MM.1S (cell line): ENCODE data around the gene NPR2.

Source experiments
- DNase-seq: peaks from one replicate; pipeline ENCODE4 v3.0.0-alpha.2; 2015
- H2AFZ ChIP-seq: fragments of 300-600 bp; sonication (generic); 2 replicates; pipeline ENCODE4 v1.6.0; 2016; ENCODE audit warnings: antibody characterized with exemption, low read length
- H3F3A ChIP-seq: fragments of 300-600 bp; sonication (generic); 2 replicates; pipeline ENCODE4 v1.6.1; 2016; ENCODE audit warnings: mild to moderate bottlenecking, antibody characterized with exemption, low read length, moderate library complexity, mixed read lengths; ENCODE audit not compliant: insufficient read depth
- H3K27ac ChIP-seq: fragments of 300-600 bp; sonication (generic); 2 replicates; pipeline ENCODE4 v1.5.1; 2016; ENCODE audit warnings: mild to moderate bottlenecking, low read length
- H3K27me3 ChIP-seq: fragments of 300-600 bp; sonication (generic); replicated peaks from 2 replicates; pipeline ENCODE4 v1.6.0; 2016; ENCODE audit warnings: low read length; ENCODE audit not compliant: insufficient read depth
- H3K36me3 ChIP-seq: fragments of 300-600 bp; sonication (generic); replicated peaks from 2 replicates; pipeline ENCODE4 v1.6.1; 2016; ENCODE audit warnings: mild to moderate bottlenecking, low read length, mixed read lengths; ENCODE audit not compliant: insufficient read depth
- H3K4me1 ChIP-seq: fragments of 300-600 bp; sonication (generic); 2 replicates; pipeline ENCODE4 v1.6.1; 2016; ENCODE audit warnings: low read length, mixed read lengths
- H3K4me2 ChIP-seq: fragments of 300-600 bp; sonication (generic); 2 replicates; pipeline ENCODE4 v1.6.0; 2016; ENCODE audit warnings: low read depth, low read length
- H3K4me3 ChIP-seq: fragments of 300-600 bp; sonication (generic); 2 replicates; pipeline ENCODE4 v1.5.1; 2016; ENCODE audit warnings: low read length, mixed read lengths
- H3K79me2 ChIP-seq: fragments of 300-600 bp; sonication (generic); 2 replicates; pipeline ENCODE4 v1.6.1; 2016; ENCODE audit warnings: mixed run types, low read length, mixed read lengths
- H3K9ac ChIP-seq: fragments of 300-600 bp; sonication (generic); 2 replicates; pipeline ENCODE4 v1.6.1; 2016; ENCODE audit warnings: low read length, mixed read lengths
- H3K9me2 ChIP-seq: fragments of 300-600 bp; sonication (generic); replicated peaks from 2 replicates; pipeline ENCODE4 v1.6.1; 2016; ENCODE audit warnings: mild to moderate bottlenecking, low read length, mixed read lengths; ENCODE audit not compliant: insufficient read depth
- H3K9me3 ChIP-seq: fragments of 300-600 bp; sonication (generic); replicated peaks from 2 replicates; pipeline ENCODE4 v1.6.1; 2016; ENCODE audit warnings: mild to moderate bottlenecking, low read length, mixed read lengths; ENCODE audit not compliant: insufficient read depth
- H4K20me1 ChIP-seq: fragments of 300-600 bp; sonication (generic); 2 replicates; pipeline ENCODE4 v1.6.1; 2016; ENCODE audit warnings: mild to moderate bottlenecking, low read length, moderate library complexity, mixed read lengths; ENCODE audit not compliant: insufficient read depth
- EZH2 ChIP-seq: fragments of 300-600 bp; sonication (generic); optimal IDR thresholded peaks from 2 replicates; pipeline ENCODE3; 2017; ENCODE audit warnings: low read depth, mild to moderate bottlenecking, antibody characterized with exemption, low read length, mixed read lengths
- EZH2phosphoT487 ChIP-seq: fragments of 300-600 bp; sonication (generic); IDR thresholded peaks from 2 replicates; pipeline ENCODE4 v1.6.1; 2018; ENCODE audit warnings: antibody characterized with exemption, low read length
- TF ChIP-seq, protein P1 (sequence below): fragments of 300-600 bp; sonication (generic); IDR thresholded peaks from 2 replicates; pipeline ENCODE4 v1.5.1; 2016; ENCODE audit warnings: antibody characterized with exemption, low read length, mixed read lengths

The NPR2 gene

DNA sequence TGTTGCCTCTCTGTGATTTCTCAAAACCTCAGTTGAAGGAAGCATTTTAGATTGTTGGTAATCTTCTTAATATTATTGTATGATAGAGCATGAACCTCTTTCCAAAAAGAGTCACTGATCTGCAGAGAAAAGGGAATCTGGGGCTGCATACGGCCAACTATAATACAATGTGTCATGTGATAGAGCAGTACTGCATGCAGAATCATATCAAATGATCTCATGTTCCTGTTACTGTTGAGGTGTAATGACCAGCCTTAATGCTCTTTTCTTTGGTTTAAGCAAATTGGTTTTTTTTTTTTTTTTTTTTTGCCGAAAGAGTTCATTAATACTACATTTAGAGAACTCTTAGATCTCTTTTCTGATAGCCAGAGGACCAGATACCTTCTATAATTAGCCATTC is 24.4 kb upstream of the NPR2 start:
- Histone ChIP-seq H3K4me3 (no peak overlapping the region), H3K79me2 (peaks cover 37% of the 10 kb centered on the region), H2AFZ (no peak overlapping the region), H3K4me1 (no peaks in the 10 kb centered on the region), H3F3A (no peaks in the 10 kb centered on the region), H3K9ac (no peak overlapping the region), H3K27me3 (no peaks in the 10 kb centered on the region), H3K36me3 (no peaks in the 10 kb centered on the region), H3K9me3 (no peaks in the 10 kb centered on the region), H4K20me1 (no peaks in the 10 kb centered on the region), H3K9me2 (no peaks in the 10 kb centered on the region), H3K27ac (no peak overlapping the region), H3K4me2 (no peak overlapping the region)
- TF ChIP-seq, protein P1, sequence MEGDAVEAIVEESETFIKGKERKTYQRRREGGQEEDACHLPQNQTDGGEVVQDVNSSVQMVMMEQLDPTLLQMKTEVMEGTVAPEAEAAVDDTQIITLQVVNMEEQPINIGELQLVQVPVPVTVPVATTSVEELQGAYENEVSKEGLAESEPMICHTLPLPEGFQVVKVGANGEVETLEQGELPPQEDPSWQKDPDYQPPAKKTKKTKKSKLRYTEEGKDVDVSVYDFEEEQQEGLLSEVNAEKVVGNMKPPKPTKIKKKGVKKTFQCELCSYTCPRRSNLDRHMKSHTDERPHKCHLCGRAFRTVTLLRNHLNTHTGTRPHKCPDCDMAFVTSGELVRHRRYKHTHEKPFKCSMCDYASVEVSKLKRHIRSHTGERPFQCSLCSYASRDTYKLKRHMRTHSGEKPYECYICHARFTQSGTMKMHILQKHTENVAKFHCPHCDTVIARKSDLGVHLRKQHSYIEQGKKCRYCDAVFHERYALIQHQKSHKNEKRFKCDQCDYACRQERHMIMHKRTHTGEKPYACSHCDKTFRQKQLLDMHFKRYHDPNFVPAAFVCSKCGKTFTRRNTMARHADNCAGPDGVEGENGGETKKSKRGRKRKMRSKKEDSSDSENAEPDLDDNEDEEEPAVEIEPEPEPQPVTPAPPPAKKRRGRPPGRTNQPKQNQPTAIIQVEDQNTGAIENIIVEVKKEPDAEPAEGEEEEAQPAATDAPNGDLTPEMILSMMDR, result no peak
- TF ChIP-seq EZH2phosphoT487, result no peak
- TF ChIP-seq EZH2, result no peak
- DNase-seq, result no peak

DNA sequence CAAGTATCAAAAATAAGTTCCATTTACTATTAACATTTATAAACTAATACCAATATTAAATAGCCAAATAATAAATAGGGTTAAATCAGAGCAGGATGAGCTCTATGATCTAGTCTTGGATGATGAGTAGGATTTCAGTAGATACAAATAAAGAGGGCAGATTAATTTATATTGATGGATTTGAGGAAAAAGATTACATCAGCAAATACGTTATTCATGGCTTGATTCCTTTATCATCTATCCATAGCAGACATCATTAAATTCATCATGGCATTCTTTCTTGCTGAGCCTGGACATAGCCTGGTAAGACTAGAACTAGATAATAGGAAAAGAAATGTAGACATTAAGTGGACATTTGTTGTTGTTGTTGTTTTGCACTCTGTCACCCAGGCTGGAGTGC is 23.9 kb upstream of the NPR2 start:
- no peak for TF ChIP-seq EZH2phosphoT487
- TF ChIP-seq, protein P1, result no peak
- TF ChIP-seq EZH2, result no peak
- Histone ChIP-seq H3K9me2 (no peaks in the 10 kb centered on the region), H2AFZ (no peak overlapping the region), H3K9ac (no peak overlapping the region), H3F3A (no peaks in the 10 kb centered on the region), H3K27ac (no peak overlapping the region), H3K79me2 (peaks cover 32% of the 10 kb centered on the region), H4K20me1 (no peaks in the 10 kb centered on the region), H3K9me3 (no peaks in the 10 kb centered on the region), H3K4me1 (no peaks in the 10 kb centered on the region), H3K36me3 (no peaks in the 10 kb centered on the region), H3K27me3 (no peaks in the 10 kb centered on the region), H3K4me3 (no peak overlapping the region), H3K4me2 (no peak overlapping the region)
- no peak for DNase-seq

DNA sequence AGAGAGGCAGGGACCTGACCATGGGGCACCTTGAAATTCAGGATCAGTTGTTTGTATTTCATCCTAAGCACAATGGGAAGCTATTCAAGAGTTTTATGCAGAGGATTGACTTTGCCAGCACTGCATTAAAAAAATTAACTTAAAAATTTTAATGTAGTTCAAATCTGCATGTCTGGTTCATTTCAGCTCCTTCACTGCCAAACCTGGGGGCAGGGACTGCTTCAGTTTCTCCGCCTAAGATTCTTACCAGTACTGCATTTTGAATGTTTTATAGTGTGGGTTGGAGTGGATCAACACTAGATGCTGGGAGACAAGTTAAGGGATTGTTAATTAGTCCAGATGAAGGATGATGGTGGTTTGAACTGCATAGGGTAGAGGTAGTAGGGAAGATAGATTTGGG is 21.6 kb upstream of the NPR2 start:
- H3K27me3 ChIP-seq, result no peaks in the 10 kb centered on the region
- H2AFZ ChIP-seq, result no peak overlapping the region
- H3K9me3 ChIP-seq, result no peaks in the 10 kb centered on the region
- H3K9me2 ChIP-seq, result no peaks in the 10 kb centered on the region
- H3K4me2 ChIP-seq, result no peak overlapping the region
- H3K27ac ChIP-seq, result no peak overlapping the region
- no peaks in the 10 kb centered on the region for H4K20me1 ChIP-seq
- no peak overlapping the region for H3K4me3 ChIP-seq
- peaks cover 18% of the 10 kb centered on the region for H3K79me2 ChIP-seq
- H3F3A ChIP-seq, result no peaks in the 10 kb centered on the region
- no peak overlapping the region for H3K9ac ChIP-seq
- no peak for DNase-seq
- H3K4me1 ChIP-seq, result no peaks in the 10 kb centered on the region
- H3K36me3 ChIP-seq, result no peaks in the 10 kb centered on the region
- TF ChIP-seq, protein P1, result no peak
- TF ChIP-seq EZH2phosphoT487, result no peak
- TF ChIP-seq EZH2, result no peak
